Skeletal muscle tissue (tissue), 2 donors: ENCODE results near the gene FAM72C. TPM values are rescaled to one million over a fixed set of nuclear protein-coding genes. Genes with fewer than 3 reads are reported as not detected.

Experiments used
- small RNA-seq: library from RNA; depleted of rRNA; stranded (forward); fragments of <200 nt; gene quantifications from one replicate; pipeline ENCODE3, GENCODE V24; 2014
- total RNA-seq: library from RNA; depleted of rRNA; stranded (reverse); fragments of >200 nt; gene quantifications from one replicate; pipeline ENCODE4 v1.2.3, GENCODE V29; 2014

FAM72C gene
- total RNA-seq, 1 donor from 2014 or later: not detected

Small RNA genes within 50 kb of the gene (small RNA-seq; reads per million reads assigned to genes)
- not detected for gene HIST2H3PS2
